Activated T-helper 17 cell treated with anti-CD3 and anti-CD28 coated beads, Interleukin-2, amount 50 U/mL, for 72 hours (primary cell): ENCODE results near the gene KLC1. TPM values are rescaled to one million over a fixed set of nuclear protein-coding genes. Genes with fewer than 3 reads are reported as not detected.

Experiments
- ATAC-seq: fragments of 150-1000 bp; cut with Tn5 transposase; replicated peaks from 2 replicates; pipeline ENCODE4 v1.10.0; 2021; ENCODE audit warnings: mild to moderate bottlenecking, moderate library complexity
- H3K27ac Mint-ChIP-seq: one replicate; pipeline ENCODE4 v1.8.0; 2022; ENCODE audit warnings: mixed read lengths
- H3K27me3 Mint-ChIP-seq: one replicate; pipeline ENCODE4 v1.8.0; 2022; ENCODE audit warnings: mixed read lengths
- H3K36me3 Mint-ChIP-seq: one replicate; pipeline ENCODE4 v1.8.0; 2022; ENCODE audit warnings: low read depth, mild to moderate bottlenecking, mixed read lengths
- H3K4me1 Mint-ChIP-seq: one replicate; pipeline ENCODE4 v1.8.0; 2022; ENCODE audit warnings: mixed read lengths
- H3K4me3 Mint-ChIP-seq: one replicate; pipeline ENCODE4 v1.8.0; 2022; ENCODE audit warnings: mild to moderate bottlenecking, mixed read lengths
- H3K9me3 Mint-ChIP-seq: one replicate; pipeline ENCODE4 v1.8.0; 2022; ENCODE audit warnings: mixed read lengths
- total RNA-seq, 2 donors: library from RNA; stranded (reverse); gene quantifications; one replicate each; pipeline ENCODE4 v1.2.3, GENCODE V29; 2022

The KLC1 gene
- total RNA-seq, 2 donors from 2014 or later: 135 to 137 TPM

- no peak for ATAC-seq
Measured at GRCh38 chr14:103705504-103706284, 76.7 kb downstream of the KLC1 start.

DNA sequence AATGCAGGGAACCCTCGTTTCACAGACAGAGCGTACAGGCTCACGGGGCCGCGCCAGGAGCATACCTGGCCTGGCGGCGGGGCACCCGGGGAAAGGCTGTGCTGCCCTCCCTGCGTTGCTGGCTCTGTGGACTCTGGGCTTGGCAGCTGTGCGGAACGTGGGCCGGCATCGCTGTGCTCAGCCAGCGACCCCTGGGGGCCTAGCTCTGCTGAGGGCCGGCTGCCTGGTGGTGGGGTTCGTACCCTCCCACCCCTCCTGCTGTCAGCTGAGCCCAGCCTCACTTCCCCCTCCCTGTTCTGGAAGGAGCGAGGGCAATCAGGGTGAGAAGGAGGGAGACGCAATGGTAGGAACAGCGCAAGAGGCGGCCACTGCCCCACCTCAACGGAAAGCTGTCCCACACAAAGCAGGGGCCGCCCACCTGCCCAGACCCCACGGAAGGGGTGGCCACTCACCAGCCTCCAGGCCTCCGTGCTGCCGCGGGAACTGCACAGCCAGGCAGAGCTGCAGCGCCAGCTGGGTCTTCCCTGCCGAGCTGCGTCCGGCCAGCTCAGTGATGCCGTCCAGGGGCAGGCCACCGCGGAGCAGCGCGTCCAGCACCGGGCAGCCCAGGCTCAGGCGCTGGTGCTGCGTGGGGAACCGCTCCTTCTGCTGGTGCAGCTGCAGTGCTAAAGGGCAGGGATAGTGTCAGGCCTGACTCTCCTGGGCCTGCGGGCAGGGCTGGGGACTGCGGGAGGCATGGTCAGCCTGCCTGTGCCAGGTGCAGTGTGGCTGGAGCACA, 77.7 kb downstream of the KLC1 start:
- Mint-ChIP-seq H3K36me3 (peaks cover 61% of the 10 kb centered on the region), H3K9me3 (no peaks in the 10 kb centered on the region), H3K27me3 (no peaks in the 10 kb centered on the region), H3K4me1 (peaks cover 6% of the 10 kb centered on the region), H3K4me3 (no peak overlapping the region), H3K27ac (no peak overlapping the region)
- ATAC-seq: no peak

More at GRCh38 chr14:103705504-103706284, 76.7 kb downstream of the KLC1 start:
- Mint-ChIP-seq H3K36me3 (peaks cover 54% of the 10 kb centered on the region), H3K4me3 (no peak overlapping the region), H3K27me3 (no peaks in the 10 kb centered on the region), H3K27ac (no peak overlapping the region), H3K9me3 (no peaks in the 10 kb centered on the region), H3K4me1 (peaks cover 6% of the 10 kb centered on the region)

DNA sequence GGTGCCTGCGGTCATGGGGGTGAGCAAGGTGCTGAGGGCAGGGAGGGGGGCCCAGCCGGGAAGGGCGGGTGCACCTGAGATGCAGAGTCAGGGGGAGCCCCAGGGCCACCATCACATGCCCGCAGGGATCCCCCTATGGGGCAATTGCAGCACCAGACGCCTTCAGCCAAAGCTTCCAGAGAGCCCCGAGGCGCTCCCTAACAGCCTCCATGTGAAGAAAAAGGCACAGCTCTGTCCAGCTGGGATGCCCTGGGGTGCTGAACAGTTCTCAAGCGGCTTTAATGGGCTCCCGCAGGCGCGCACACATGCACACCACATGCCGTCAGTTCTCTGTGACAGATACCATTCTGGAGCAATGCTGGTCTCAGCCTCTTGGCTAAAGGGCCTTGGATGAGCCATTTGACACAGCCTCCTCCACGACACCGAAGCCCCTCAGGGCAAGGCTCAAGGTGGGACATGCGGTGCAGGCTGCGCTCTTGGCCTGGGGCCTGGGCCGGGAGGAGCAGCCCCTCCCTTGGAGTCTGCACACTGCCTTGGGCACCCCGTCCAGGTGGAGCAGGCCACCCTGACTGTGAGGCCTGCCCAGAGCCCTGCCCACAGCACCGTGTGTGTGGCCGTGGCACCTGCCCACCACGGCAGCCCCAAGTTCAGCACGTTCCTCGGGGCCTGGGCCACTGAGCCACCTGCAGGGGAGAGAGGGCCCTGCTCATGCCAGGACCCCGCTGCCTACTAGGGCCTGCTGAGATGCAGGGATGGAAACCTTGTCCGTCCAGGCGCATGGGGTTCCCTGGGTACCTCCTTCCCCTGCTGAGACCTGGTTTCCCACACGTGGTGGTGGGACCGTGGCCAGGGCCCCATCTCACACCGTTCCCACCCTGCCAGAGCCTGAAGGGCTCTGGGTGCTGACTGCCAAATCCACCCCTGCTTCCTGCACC, 78.6 kb downstream of the KLC1 start:
- H3K9me3 Mint-ChIP-seq: no peaks in the 10 kb centered on the region
- no peak overlapping the region for H3K4me3 Mint-ChIP-seq
- no peak overlapping the region for H3K27ac Mint-ChIP-seq
- H3K27me3 Mint-ChIP-seq: no peaks in the 10 kb centered on the region
- peaks cover 6% of the 10 kb centered on the region for H3K4me1 Mint-ChIP-seq
- peaks cover 55% of the 10 kb centered on the region for H3K36me3 Mint-ChIP-seq
- no peak for ATAC-seq

GRCh38 chr14:103708750-103709187, 79.8 kb downstream of the KLC1 start:
- ATAC-seq: no peak
- no peak overlapping the region for H3K4me3 Mint-ChIP-seq
- H3K9me3 Mint-ChIP-seq: no peaks in the 10 kb centered on the region
- H3K4me1 Mint-ChIP-seq: peaks cover 7% of the 10 kb centered on the region
- H3K27me3 Mint-ChIP-seq: no peaks in the 10 kb centered on the region
- no peak overlapping the region for H3K27ac Mint-ChIP-seq
- H3K36me3 Mint-ChIP-seq: peaks cover 53% of the 10 kb centered on the region

GRCh38 chr14:103709814-103710213, 80.8 kb downstream of the KLC1 start:
- H3K27ac Mint-ChIP-seq: no peak overlapping the region
- no peak for ATAC-seq
- H3K4me1 Mint-ChIP-seq: peaks cover 9% of the 10 kb centered on the region
- no peak overlapping the region for H3K4me3 Mint-ChIP-seq
- peaks cover 45% of the 10 kb centered on the region for H3K36me3 Mint-ChIP-seq
- H3K27me3 Mint-ChIP-seq: no peaks in the 10 kb centered on the region
- no peaks in the 10 kb centered on the region for H3K9me3 Mint-ChIP-seq

DNA sequence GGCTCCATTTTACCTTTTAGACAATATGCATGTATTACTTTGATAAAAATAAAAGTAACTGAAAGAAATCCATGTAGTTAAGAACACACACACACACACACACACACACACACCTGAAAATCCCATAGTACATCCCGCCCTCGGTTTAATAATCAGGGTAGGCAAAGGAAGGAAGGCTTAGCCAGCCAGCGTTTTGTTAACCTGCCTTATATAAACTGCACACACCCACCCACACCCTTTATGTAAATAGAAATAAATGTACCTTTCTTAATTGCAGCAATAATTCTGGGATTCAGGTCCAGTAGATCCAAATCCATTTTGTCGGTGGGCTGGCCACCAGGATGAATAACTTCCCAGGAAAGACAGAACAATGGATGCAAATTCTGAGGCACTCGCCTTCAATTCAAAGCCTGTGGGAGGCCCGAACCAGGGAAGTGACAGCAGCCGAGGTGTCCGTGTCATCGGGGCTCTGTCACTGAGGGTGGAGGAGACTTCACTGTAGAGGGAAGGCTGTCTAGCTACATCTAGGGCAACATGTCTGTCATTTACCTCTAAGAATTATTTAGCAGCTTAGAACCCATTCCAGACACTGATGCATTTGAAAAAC, 81.9 kb downstream of the KLC1 start:
- no peaks in the 10 kb centered on the region for H3K9me3 Mint-ChIP-seq
- no peak overlapping the region for H3K27ac Mint-ChIP-seq
- H3K27me3 Mint-ChIP-seq: no peaks in the 10 kb centered on the region
- H3K4me1 Mint-ChIP-seq: peaks cover 13% of the 10 kb centered on the region
- no peak overlapping the region for H3K4me3 Mint-ChIP-seq
- ATAC-seq: no peak
- peaks cover 44% of the 10 kb centered on the region for H3K36me3 Mint-ChIP-seq

GRCh38 chr14:103711516-103712431, 82.8 kb downstream of the KLC1 start:
- no peaks in the 10 kb centered on the region for H3K27me3 Mint-ChIP-seq
- H3K4me3 Mint-ChIP-seq: no peak overlapping the region
- H3K36me3 Mint-ChIP-seq: peaks cover 44% of the 10 kb centered on the region
- no peak overlapping the region for H3K27ac Mint-ChIP-seq
- ATAC-seq: no peak
- no peaks in the 10 kb centered on the region for H3K9me3 Mint-ChIP-seq
- H3K4me1 Mint-ChIP-seq: peaks cover 13% of the 10 kb centered on the region

DNA sequence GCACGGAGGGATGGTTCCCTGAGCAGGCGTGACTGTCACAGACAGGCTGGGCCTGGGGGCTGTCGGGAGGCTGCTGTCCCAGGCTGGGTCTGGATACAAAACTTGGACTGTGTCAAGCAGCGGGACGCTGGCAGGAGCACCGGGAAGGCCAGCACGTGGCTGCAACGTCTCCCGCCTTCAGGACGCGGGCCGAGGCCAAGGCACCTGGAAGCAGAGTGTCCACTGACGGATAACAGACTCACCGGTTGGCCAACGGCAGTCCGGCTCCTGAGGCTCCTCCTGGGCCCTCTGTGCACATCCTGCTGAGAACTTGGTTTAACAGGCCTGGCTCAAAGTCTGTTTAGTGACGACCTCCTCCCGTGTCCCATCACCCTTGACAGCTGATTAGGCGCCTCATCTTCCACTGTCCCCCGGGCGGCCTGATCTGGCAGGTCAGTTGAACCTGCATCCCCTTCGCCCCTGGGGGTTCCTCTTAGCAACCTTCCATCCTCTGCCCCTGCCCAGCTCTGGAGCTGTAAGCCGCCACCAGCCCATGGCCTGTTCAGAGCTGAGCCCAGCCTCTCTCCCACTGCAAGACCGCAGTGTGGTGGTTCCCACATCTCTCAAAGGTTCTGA, 83.7 kb downstream of the KLC1 start:
- Mint-ChIP-seq H3K9me3 (no peaks in the 10 kb centered on the region), H3K4me3 (no peak overlapping the region), H3K36me3 (peaks cover 53% of the 10 kb centered on the region), H3K4me1 (peaks cover 19% of the 10 kb centered on the region), H3K27me3 (no peaks in the 10 kb centered on the region), H3K27ac (peak overlapping the region; percentile 22)
- ATAC-seq: no peak

DNA sequence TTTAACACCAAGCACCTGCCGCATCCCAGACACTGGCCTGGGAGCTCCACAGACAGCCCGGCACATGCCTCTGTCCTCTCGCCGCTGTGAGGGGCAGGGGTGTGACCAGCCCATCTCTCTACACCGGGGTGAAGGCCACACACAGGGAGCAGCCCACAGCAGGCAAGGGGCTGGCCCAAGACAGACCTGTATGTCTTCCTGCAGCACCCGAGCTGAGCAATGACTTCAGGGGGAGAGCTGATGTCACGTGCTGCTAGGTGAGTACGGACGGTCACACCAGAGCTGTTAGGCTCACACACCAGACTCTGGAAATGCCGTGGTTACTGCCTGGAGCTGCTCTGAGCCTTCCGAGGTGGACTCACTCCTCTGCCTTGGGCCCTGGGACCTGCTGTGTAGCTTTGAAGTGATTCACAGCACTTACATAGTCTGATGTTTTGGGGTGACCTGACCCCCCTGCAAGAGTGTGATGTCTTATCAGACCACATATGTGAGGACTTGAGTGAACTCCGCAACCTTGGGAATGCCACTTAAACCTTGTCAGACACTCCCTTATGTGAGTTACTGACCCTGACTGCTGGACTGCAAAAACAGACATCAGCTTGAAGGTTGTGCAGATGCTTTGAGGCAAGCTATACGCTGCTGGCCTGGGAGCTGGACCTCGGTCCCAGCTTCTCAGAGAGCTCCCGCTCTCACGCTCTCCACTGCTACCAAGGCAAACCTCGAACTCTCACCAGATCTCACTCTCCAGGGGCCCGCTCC, 84.5 kb downstream of the KLC1 start:
- H3K9me3 Mint-ChIP-seq: no peaks in the 10 kb centered on the region
- H3K27me3 Mint-ChIP-seq: no peaks in the 10 kb centered on the region
- peaks cover 22% of the 10 kb centered on the region for H3K4me1 Mint-ChIP-seq
- H3K27ac Mint-ChIP-seq: peak overlapping the region; percentile 22
- peak overlapping the region; percentile 87 for H3K4me3 Mint-ChIP-seq
- no peak for ATAC-seq
- peaks cover 46% of the 10 kb centered on the region for H3K36me3 Mint-ChIP-seq

DNA sequence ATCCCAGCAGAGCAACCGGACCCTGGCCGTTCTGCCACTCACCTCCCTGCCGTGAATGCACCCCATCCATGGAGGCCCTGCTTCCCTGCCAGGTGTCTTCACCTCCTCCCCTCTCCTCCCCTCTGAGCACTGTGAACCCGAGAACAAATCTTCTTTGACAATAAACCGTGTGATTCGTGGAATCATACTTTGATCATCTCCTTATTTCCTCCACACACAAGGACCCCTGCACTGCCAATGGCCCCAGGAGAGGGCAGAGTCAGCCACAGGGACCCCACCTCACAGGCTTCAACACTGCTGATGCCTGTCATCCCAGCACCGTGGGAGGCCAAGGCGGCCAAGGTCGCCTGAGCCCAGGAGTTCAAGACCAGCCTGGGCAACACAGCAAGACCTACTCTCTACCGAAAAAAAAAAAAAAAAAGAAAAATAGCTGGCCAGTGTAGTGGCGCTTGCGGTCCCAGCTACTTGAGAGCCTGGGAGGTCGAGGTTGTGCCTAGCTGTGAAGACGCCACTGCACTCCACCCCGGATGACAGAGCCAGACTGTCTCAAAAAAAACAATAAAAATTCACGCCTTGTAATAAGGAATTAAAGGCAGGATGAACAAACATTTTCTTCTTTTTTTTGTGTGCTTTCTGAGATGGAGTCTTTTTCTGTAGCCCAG, 85.2 kb downstream of the KLC1 start:
- Mint-ChIP-seq H3K9me3 (no peaks in the 10 kb centered on the region), H3K36me3 (peaks cover 39% of the 10 kb centered on the region), H3K27me3 (no peaks in the 10 kb centered on the region), H3K27ac (peak overlapping the region; percentile 95), H3K4me3 (peak overlapping the region; percentile 87), H3K4me1 (peaks cover 22% of the 10 kb centered on the region)
- no peak for ATAC-seq

- Mint-ChIP-seq H3K9me3 (no peaks in the 10 kb centered on the region), H3K27ac (peak within 1 kb of the TSS; percentile 95), H3K4me3 (peak within 1 kb of the TSS; percentile 87), H3K36me3 (peaks cover 32% of the 10 kb centered on the region), H3K4me1 (peaks cover 27% of the 10 kb centered on the region), H3K27me3 (no peaks in the 10 kb centered on the region)
- peak; percentile 97 for ATAC-seq
Measured at GRCh38 chr14:103715052-103716000, 86.3 kb downstream of the KLC1 start, which contains the start of the genes XRCC3 and ZFYVE21. Gene XRCC3 (minus strand): TSS chr14:103715451. CDS start chr14:103711087, 4,364 bp downstream. Gene ZFYVE21 (plus strand): TSS chr14:103715810. CDS start chr14:103715842, 32 bp downstream.
